Activated B cell treated with CpG ODN at 0.5 μM for 24 hours (primary cell): ENCODE data around the gene LEKR1. TPM values are rescaled to one million over a fixed set of nuclear protein-coding genes. Genes with fewer than 3 reads are reported as not detected.

Experiments
- ATAC-seq: fragments of 200-7000 bp; cut with Tn5 transposase; one replicate; pipeline ENCODE4 v1.10.0; 2021; ENCODE audit warnings: low read depth, mild to moderate bottlenecking, moderate library complexity
- CTCF ChIA-PET: fragments of 350-600 bp; sonication (Branson Sonifier 250); formaldehyde crosslinking; loops from one replicate; lab custom pipeline; 2021; ENCODE audit warnings: antibody characterized with exemption; lab: Charles Lee
- POLR2A ChIA-PET: fragments of 350-600 bp; sonication (Branson Sonifier 250); formaldehyde crosslinking; loops from one replicate; lab custom pipeline; 2021; ENCODE audit warnings: antibody characterized with exemption; lab: Charles Lee
- DNase-seq: peaks from one replicate; pipeline ENCODE4 v3.0.0; 2022
- H3K27ac Mint-ChIP-seq: one replicate; pipeline ENCODE4 v1.8.0; 2020; ENCODE audit warnings: mixed read lengths
- H3K27me3 Mint-ChIP-seq: one replicate; pipeline ENCODE4 v1.8.0; 2021; ENCODE audit warnings: mixed read lengths
- H3K36me3 Mint-ChIP-seq: one replicate; pipeline ENCODE4 v1.8.0; 2021; ENCODE audit warnings: low read depth, mixed read lengths
- H3K4me1 Mint-ChIP-seq: one replicate; pipeline ENCODE4 v1.8.0; 2021; ENCODE audit warnings: mixed read lengths
- H3K4me3 Mint-ChIP-seq: one replicate; pipeline ENCODE4 v1.8.0; 2020; ENCODE audit warnings: mild to moderate bottlenecking, mixed read lengths
- H3K9me3 Mint-ChIP-seq: one replicate; pipeline ENCODE4 v1.8.0; 2020; ENCODE audit warnings: mixed read lengths
- CTCF ChIP-seq: fragments of 200-600 bp; IDR thresholded peaks from one replicate; pipeline ENCODE4 v1.8.0; 2022; ENCODE audit warnings: antibody characterized with exemption, mild to moderate bottlenecking
- intact Hi-C: fragments of 100-400 bp; cut with micrococcal nuclease; formaldehyde crosslinking; loops from one replicate; pipeline ENCODE4 v1.15.1; 2024
- total RNA-seq: library from RNA; stranded (reverse); gene quantifications from 2 replicates; pipeline ENCODE4 v1.2.3, GENCODE V29; 2022

The LEKR1 gene
- total RNA-seq, 1 donor from 2014 or later, result 2.8 TPM

GRCh38 chr3:156792536-156792935, 33.6 kb upstream of the LEKR1 start:
- Mint-ChIP-seq H3K27ac (no peak overlapping the region), H3K9me3 (no peaks in the 10 kb centered on the region), H3K4me3 (no peak overlapping the region), H3K4me1 (peaks cover 19% of the 10 kb centered on the region), H3K36me3 (peaks cover 7% of the 10 kb centered on the region), H3K27me3 (no peaks in the 10 kb centered on the region)
- intact Hi-C loops, result no loop called here
- DNase-seq (no peak), ATAC-seq (no peak)
- ChIA-PET POLR2A (no interaction called here), CTCF (no interaction called here)
- TF ChIP-seq CTCF, result no peak

GRCh38 chr3:156792945-156793344, 33.2 kb upstream of the LEKR1 start:
- Mint-ChIP-seq H3K4me1 (peaks cover 21% of the 10 kb centered on the region), H3K27ac (no peak overlapping the region), H3K36me3 (peaks cover 5% of the 10 kb centered on the region), H3K4me3 (no peak overlapping the region), H3K27me3 (no peaks in the 10 kb centered on the region), H3K9me3 (no peaks in the 10 kb centered on the region)
- DNase-seq (no peak), ATAC-seq (no peak)
- ChIA-PET POLR2A (interaction anchor here (1.2 kb wide), 1 partner anchor 24 kb away, joined by 3 read pairs; no protein-coding TSS in a partner anchor), CTCF (no interaction called here)
- intact Hi-C loops, result no loop called here
- TF ChIP-seq CTCF, result no peak

GRCh38 chr3:156793400-156793799, 32.8 kb upstream of the LEKR1 start:
- DNase-seq, result no peak
- no peak overlapping the region for H3K27ac Mint-ChIP-seq
- intact Hi-C loops, result no loop called here
- H3K36me3 Mint-ChIP-seq, result peaks cover 2% of the 10 kb centered on the region
- no peak for ATAC-seq
- H3K9me3 Mint-ChIP-seq, result no peaks in the 10 kb centered on the region
- ChIA-PET POLR2A (interaction anchor here (1.2 kb wide), 1 partner anchor 24 kb away, joined by 3 read pairs; no protein-coding TSS in a partner anchor), CTCF (no interaction called here)
- H3K27me3 Mint-ChIP-seq, result no peaks in the 10 kb centered on the region
- no peak for TF ChIP-seq CTCF
- H3K4me3 Mint-ChIP-seq, result no peak overlapping the region
- peaks cover 21% of the 10 kb centered on the region for H3K4me1 Mint-ChIP-seq

GRCh38 chr3:156793851-156794250, 32.3 kb upstream of the LEKR1 start:
- Mint-ChIP-seq H3K27ac (no peak overlapping the region), H3K4me3 (no peak overlapping the region), H3K27me3 (no peaks in the 10 kb centered on the region), H3K36me3 (peaks cover 2% of the 10 kb centered on the region), H3K4me1 (peaks cover 21% of the 10 kb centered on the region), H3K9me3 (peaks cover 1% of the 10 kb centered on the region)
- intact Hi-C loops, result no loop called here
- DNase-seq (no peak), ATAC-seq (no peak)
- TF ChIP-seq CTCF, result no peak
- CTCF ChIA-PET, result no interaction called here
- POLR2A ChIA-PET, result interaction anchor here (1.2 kb wide), 1 partner anchor 23 kb away, joined by 3 read pairs; no protein-coding TSS in a partner anchor

GRCh38 chr3:156795890-156796481, 30.2 kb upstream of the LEKR1 start:
- Mint-ChIP-seq H3K4me3 (no peak overlapping the region), H3K27me3 (no peaks in the 10 kb centered on the region), H3K4me1 (peaks cover 21% of the 10 kb centered on the region), H3K9me3 (peaks cover 15% of the 10 kb centered on the region), H3K27ac (no peak overlapping the region), H3K36me3 (peaks cover 15% of the 10 kb centered on the region)
- ChIA-PET POLR2A (no interaction called here), CTCF (no interaction called here)
- no peak for TF ChIP-seq CTCF
- intact Hi-C loops, result no loop called here
- ATAC-seq, result no peak
- DNase-seq, result no peak
